H1 (cell line): ENCODE data around the gene SPATA25. TPM values are rescaled to one million over a fixed set of nuclear protein-coding genes. Genes with fewer than 3 reads are reported as not detected.

ENCODE experiments used
- CTCF ChIA-PET: fragments of 300-600 bp; sonication (Branson Sonifier 250); formaldehyde crosslinking; loops from one replicate; lab custom pipeline; 2021; ENCODE audit not compliant: partially characterized antibody; lab: Charles Lee
- POLR2A ChIA-PET: fragments of 300-600 bp; sonication (Branson Sonifier 250); formaldehyde crosslinking; loops from one replicate; lab custom pipeline; 2021; ENCODE audit warnings: inconsistent platforms; ENCODE audit not compliant: partially characterized antibody; lab: Charles Lee
- DNase-seq, 2 experiments: peaks; one replicate each; pipeline versions ENCODE4 v3.0.0 to v3.0.0-alpha.2; 2010 to 2022; ENCODE audit warnings: low spot score in 2 of 2, low read depth in 1 of 2, mixed read lengths in 1 of 2
- FAIRE-seq: peaks from 2 replicates; lab custom pipeline; 2011; peaks lifted over from hg19 to GRCh38; lab: Jason Lieb, UNC
- H2AFZ ChIP-seq: 2 replicates; pipeline ENCODE4 v1.8.1; 2012; ENCODE audit warnings: low read length, inconsistent platforms
- H2AK5ac ChIP-seq: 2 replicates; pipeline ENCODE4 v1.6.1; 2013; ENCODE audit warnings: low read depth, low read length
- H2BK120ac ChIP-seq: replicated peaks from 2 replicates; pipeline ENCODE3; 2013; ENCODE audit warnings: low read depth, low read length, inconsistent platforms
- H2BK12ac ChIP-seq: 2 replicates; pipeline ENCODE4 v1.6.1; 2013; ENCODE audit warnings: low read depth, low read length
- H2BK15ac ChIP-seq: 2 replicates; pipeline ENCODE4 v1.6.1; 2013; ENCODE audit warnings: low read length
- H2BK20ac ChIP-seq: 2 replicates; pipeline ENCODE4 v1.6.1; 2013; ENCODE audit warnings: low read length
- H2BK5ac ChIP-seq: 2 replicates; pipeline ENCODE4 v1.6.1; 2013; ENCODE audit warnings: low read depth, low read length
- H3K14ac ChIP-seq: 2 replicates; pipeline ENCODE4 v1.6.1; 2013; ENCODE audit warnings: inconsistent platforms; ENCODE audit not compliant: insufficient read length
- H3K18ac ChIP-seq: 2 replicates; pipeline ENCODE4 v1.6.1; 2013; ENCODE audit warnings: low read length; ENCODE audit errors: extremely low read depth
- H3K23ac ChIP-seq: 2 replicates; pipeline ENCODE4 v1.6.1; 2013; ENCODE audit warnings: inconsistent platforms; ENCODE audit not compliant: insufficient read length
- H3K23me2 ChIP-seq: 2 replicates; pipeline ENCODE4 v1.6.1; 2013; ENCODE audit warnings: low read depth, low read length
- H3K27ac ChIP-seq: 2 replicates; pipeline ENCODE4 v1.6.1; 2011; ENCODE audit warnings: low read depth, low read length, inconsistent platforms
- H3K27me3 ChIP-seq, 4 experiments: replicated peaks in 1 of 4; 1 replicate in 1 of 4; 2 replicates in 3 of 4; pipeline versions ENCODE4 v1.6.1 to v1.8.1; 2011 to 2013; ENCODE audit warnings: low read length in 3 of 4, mild to moderate bottlenecking in 3 of 4, inconsistent platforms in 2 of 4, mixed read lengths in 2 of 4, moderate library complexity in 1 of 4; ENCODE audit not compliant: control insufficient read depth in 3 of 4, insufficient read depth in 3 of 4; ENCODE audit errors: extremely low read depth in 1 of 4
- H3K36me3 ChIP-seq, 4 experiments: 2 replicates each; pipeline versions ENCODE4 v1.6.1 to v1.8.1; 2011 to 2013; ENCODE audit warnings: mild to moderate bottlenecking in 4 of 4, low read length in 3 of 4, moderate library complexity in 2 of 4, control low read depth in 1 of 4, inconsistent platforms in 1 of 4; ENCODE audit not compliant: insufficient read depth in 4 of 4, control insufficient read depth in 2 of 4
- H3K4ac ChIP-seq: replicated peaks from 2 replicates; pipeline ENCODE3; 2013; ENCODE audit warnings: low read length, low read depth, mixed read lengths, inconsistent platforms; ENCODE audit not compliant: insufficient read length
- H3K4me1 ChIP-seq, 4 experiments: replicated peaks in 1 of 4; 1 replicate in 1 of 4; 2 replicates in 3 of 4; pipeline versions ENCODE4 v1.6.1 to v1.8.1; 2011 to 2013; ENCODE audit warnings: low read length in 3 of 4, inconsistent platforms in 2 of 4, mixed read lengths in 1 of 4; ENCODE audit not compliant: insufficient read depth in 4 of 4, control insufficient read depth in 3 of 4
- H3K4me2 ChIP-seq, 2 experiments: 2 replicates each; pipeline versions ENCODE4 v1.6.1 to v1.8.1; 2011 to 2013; ENCODE audit warnings: low read depth in 2 of 2, low read length in 2 of 2, control low read depth in 1 of 2, inconsistent platforms in 1 of 2, mild to moderate bottlenecking in 1 of 2; ENCODE audit not compliant: insufficient read depth in 1 of 2
- H3K4me3 ChIP-seq, 4 experiments: fragments of 200-600, 300-600 bp in 1 of 4; sonication (generic), shearing (Covaris generic), sonication (Bioruptor Twin) in 1 of 4; 2 replicates each; pipeline versions ENCODE4 v1.5.1 to v1.8.1; 2011 to 2016; ENCODE audit warnings: low read length in 4 of 4, low read depth in 3 of 4, control low read depth in 2 of 4, inconsistent platforms in 2 of 4, mild to moderate bottlenecking in 2 of 4, mixed read lengths in 1 of 4, moderate library complexity in 1 of 4; ENCODE audit not compliant: insufficient read depth in 2 of 4; ENCODE audit errors: extremely low read depth in 1 of 4
- H3K56ac ChIP-seq: replicated peaks from 2 replicates; pipeline ENCODE3; 2013; ENCODE audit warnings: low read depth, mild to moderate bottlenecking, mixed read lengths, low read length, inconsistent platforms; ENCODE audit not compliant: insufficient read length
- H3K79me1 ChIP-seq: 2 replicates; pipeline ENCODE4 v1.6.1; 2013; ENCODE audit warnings: low read depth, low read length, control low read depth
- H3K79me2 ChIP-seq, 2 experiments: 2 replicates each; pipeline versions ENCODE4 v1.6.1 to v1.8.1; 2012 to 2013; ENCODE audit warnings: low read length in 2 of 2, mild to moderate bottlenecking in 2 of 2, inconsistent platforms in 1 of 2; ENCODE audit not compliant: insufficient read depth in 2 of 2, control insufficient read depth in 1 of 2
- H3K9ac ChIP-seq, 4 experiments: replicated peaks in 1 of 4; 1 replicate in 1 of 4; 2 replicates in 3 of 4; pipeline versions ENCODE4 v1.6.1 to v1.8.1; 2011 to 2013; ENCODE audit warnings: low read depth in 3 of 4, low read length in 3 of 4, control low read depth in 2 of 4, mild to moderate bottlenecking in 2 of 4, moderate library complexity in 2 of 4, inconsistent platforms in 1 of 4; ENCODE audit errors: extremely low read depth in 1 of 4
- H3K9me3 ChIP-seq, 2 experiments: 2 replicates each; pipeline versions ENCODE4 v1.6.1 to v1.8.1; 2012 to 2013; ENCODE audit warnings: mild to moderate bottlenecking in 2 of 2, moderate library complexity in 2 of 2, control low read depth in 1 of 2, inconsistent platforms in 1 of 2, low read depth in 1 of 2, low read length in 1 of 2, mixed read lengths in 1 of 2; ENCODE audit not compliant: insufficient read depth in 2 of 2
- H4K20me1 ChIP-seq, 2 experiments: replicated peaks in 1 of 2; 2 replicates each; pipeline versions ENCODE3 to v1.8.1; 2011 to 2013; ENCODE audit warnings: inconsistent platforms in 2 of 2, low read length in 2 of 2, mild to moderate bottlenecking in 1 of 2; ENCODE audit not compliant: insufficient read depth in 2 of 2, control insufficient read depth in 1 of 2
- H4K5ac ChIP-seq: 2 replicates; pipeline ENCODE4 v1.6.1; 2013; ENCODE audit warnings: low read length, low read depth, mixed read lengths, inconsistent platforms; ENCODE audit not compliant: insufficient read length
- H4K8ac ChIP-seq: 2 replicates; pipeline ENCODE4 v1.8.0; 2013; ENCODE audit warnings: mild to moderate bottlenecking, moderate library complexity, low read length, inconsistent platforms; ENCODE audit not compliant: insufficient read depth; ENCODE audit errors: extremely low read depth
- H4K91ac ChIP-seq: replicated peaks from 2 replicates; pipeline ENCODE3; 2013; ENCODE audit warnings: low read length, mixed read lengths, inconsistent platforms; ENCODE audit not compliant: insufficient read length
- CBX5 ChIP-seq: fragments of 300-800, 300-1000 bp; sonication (generic); IDR thresholded peaks from 2 replicates; pipeline ENCODE4 v1.7.1; 2016; ENCODE audit warnings: antibody characterized with exemption, low read length, low read depth
- CHD2 ChIP-seq: IDR thresholded peaks from 2 replicates; pipeline ENCODE4 v1.6.1; 2012; ENCODE audit warnings: low read length, improper control_type of control experiment
- HDAC2 ChIP-seq, 2 experiments: fragments of 300-600 bp in 1 of 2; sonication (generic) in 1 of 2; IDR thresholded peaks; 2 replicates each; pipeline ENCODE4 v1.6.1; 2011 to 2012; ENCODE audit warnings: low read depth in 2 of 2, low read length in 2 of 2, mild to moderate bottlenecking in 2 of 2, moderate library complexity in 2 of 2, borderline replicate concordance in 1 of 2, inconsistent platforms in 1 of 2
- PHF8 ChIP-seq: fragments of 200-600 bp; sonication (generic); conservative IDR thresholded peaks from 2 replicates; pipeline ENCODE4 v1.7.1; 2012; ENCODE audit warnings: low read depth, mild to moderate bottlenecking, inconsistent platforms, low read length, moderate library complexity
- POLR2A ChIP-seq, 2 experiments: IDR thresholded peaks; 1 replicate in 1 of 2; 2 replicates in 1 of 2; pipeline ENCODE4 v1.6.1; 2011; ENCODE audit warnings: low read depth in 2 of 2, low read length in 2 of 2, mild to moderate bottlenecking in 2 of 2; ENCODE audit errors: control extremely low read depth in 1 of 2
- RAD21 ChIP-seq, 2 experiments: IDR thresholded peaks in 1 of 2; conservative IDR thresholded peaks in 1 of 2; 2 replicates each; pipeline ENCODE4 v1.6.1; 2011; ENCODE audit warnings: low read depth in 2 of 2, low read length in 2 of 2, improper control_type of control experiment in 1 of 2, inconsistent platforms in 1 of 2, mild to moderate bottlenecking in 1 of 2, moderate library complexity in 1 of 2
- RBBP5 ChIP-seq: IDR thresholded peaks from 2 replicates; pipeline ENCODE4 v1.7.1; 2012; ENCODE audit warnings: low read depth, mild to moderate bottlenecking, inconsistent platforms, low read length, moderate library complexity, borderline replicate concordance
- RXRA ChIP-seq: IDR thresholded peaks from 2 replicates; pipeline ENCODE4 v1.6.1; 2011; ENCODE audit warnings: low read depth, mild to moderate bottlenecking, low read length, moderate library complexity; ENCODE audit not compliant: insufficient read depth
- SAP30 ChIP-seq: fragments of 300-600 bp; sonication (generic); IDR thresholded peaks from 2 replicates; pipeline ENCODE4 v1.7.1; 2012; ENCODE audit warnings: low read length, moderate library complexity, mild to moderate bottlenecking, inconsistent platforms; ENCODE audit not compliant: insufficient read depth, insufficient replicate concordance
- TBP ChIP-seq: IDR thresholded peaks from 2 replicates; pipeline ENCODE4 v1.6.1; 2011; ENCODE audit warnings: low read depth, low read length, improper control_type of control experiment
- WGBS, 2 experiments: shearing (Covaris generic) in 1 of 2; methylation state at CpG; one replicate each; pipeline versions ENCODE4 v1.1.6 to v1.1.7; 2013 to 2015; ENCODE audit warnings: low lambda C conversion rate in 2 of 2, mixed read lengths in 2 of 2, inconsistent platforms in 1 of 2, low coverage in 1 of 2, missing lambda C conversion rate in 1 of 2; ENCODE audit not compliant: insufficient replicate concordance in 2 of 2, insufficient coverage in 1 of 2, insufficient read length in 1 of 2; ENCODE audit errors: extremely low coverage in 1 of 2, missing lambda C conversion rate in 1 of 2; 5-methylcytosine and 5-hydroxymethylcytosine counted together
- polyA plus RNA-seq, 7 experiments: library from polyadenylated mRNA; depleted of rRNA in 3 of 7; stranded (reverse) in 5 of 7; unstranded in 2 of 7; fragments of >200 nt in 5 of 7; fragments of 200-250 nt in 2 of 7; gene quantifications; 1 replicate in 5 of 7; 2 replicates in 1 of 7; 4 replicates in 1 of 7; pipeline versions ENCODE4 v1.2.1 to v1.2.3, GENCODE V29; 2011 to 2013; ENCODE audit warnings: missing spikeins in 2 of 7, mixed read lengths in 2 of 7
- total RNA-seq: library from RNA; stranded (reverse); fragmentation: NEBNext Ultra II Directional; extraction: Animal tissue kit (Norgen Biotek cat#: 25700); gene quantifications from 2 replicates; pipeline ENCODE4 v1.2.1, GENCODE V29; 2021

SPATA25 gene
- total and polyA plus RNA-seq, 2 of the 8 experiments (the other 6 are each of a cell fraction or from before 2014, with no cell fraction given), result 2.0 to 3.0 TPM

DNA sequence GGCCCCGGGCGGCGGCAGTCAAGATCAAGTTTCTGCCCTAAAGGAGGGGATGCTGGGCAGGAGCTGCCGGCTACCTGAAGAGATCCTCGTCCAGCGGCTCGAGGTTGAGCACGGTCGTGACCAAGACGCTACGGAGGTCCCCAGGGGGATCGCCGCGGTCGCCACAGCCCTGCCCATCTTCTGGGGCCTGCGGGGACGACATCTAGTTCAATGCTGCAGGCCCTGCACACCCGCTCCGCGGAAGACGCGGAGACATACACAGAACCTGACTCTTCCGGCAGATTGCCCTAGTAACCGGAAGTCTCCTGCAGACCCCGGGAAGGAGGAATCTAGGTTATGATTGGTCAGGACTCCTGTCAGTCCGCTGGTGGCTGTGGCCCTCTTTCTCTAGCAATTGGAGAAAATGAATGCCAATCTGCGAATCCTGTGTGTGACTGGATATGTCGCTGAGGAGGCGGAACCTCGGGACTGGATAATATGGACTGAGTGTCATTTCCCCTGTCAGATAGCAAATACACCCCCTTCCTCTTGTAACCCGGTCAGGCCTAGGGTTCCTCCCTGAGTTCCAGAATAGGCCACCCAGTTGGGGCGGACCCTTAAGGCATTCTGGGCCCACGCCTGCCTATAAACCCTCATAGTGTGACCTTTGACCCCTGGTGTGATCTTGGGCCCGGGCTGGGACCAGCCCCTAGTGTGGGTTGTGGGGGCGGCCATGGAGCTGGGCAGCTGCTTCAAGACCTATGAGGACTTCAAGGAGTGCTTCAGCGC is 30.1 kb downstream of the SPATA25 start, which contains the start of the genes ACOT8 and ZSWIM3:
TSS of gene ACOT8 (minus strand) at position 279 of the 768 bp plus-strand sequence. CDS start at position 202, 77 bp downstream.
TSS of gene ZSWIM3 (plus strand) at position 501 of the 768 bp plus-strand sequence. CDS start at position 713, 212 bp downstream.
- peak within 1 kb of the TSS; percentile 89 for H2BK5ac ChIP-seq
- H2BK12ac ChIP-seq, result peak within 1 kb of the TSS; percentile 83; the same call in 1 of the 2 replicates
- FAIRE-seq, result peak; percentile 73
- no peak within 1 kb of the TSS for H2BK120ac ChIP-seq
- no peaks in the 10 kb centered on the region; the same call in 1 of the 2 replicates for H3K79me1 ChIP-seq
- H3K36me3 ChIP-seq, result peaks cover 0 to 6% (median 0%) of the 10 kb centered on the region in 4 experiments; a peak in 1 of 8 replicates
- H3K27me3 ChIP-seq, result no peaks in the 10 kb centered on the region
- H3K4me3 ChIP-seq, result peak within 1 kb of the TSS; percentile 69 to 94 (median 77)
- no peak within 1 kb of the TSS for H2BK20ac ChIP-seq
- peak within 1 kb of the TSS; percentile 43 to 75 (median 52); a peak in 6 of 7 replicates for H3K9ac ChIP-seq
- peaks cover 8% of the 10 kb centered on the region; the same call in 1 of the 2 replicates for H3K23me2 ChIP-seq
- ChIA-PET POLR2A (interaction anchor here (0.5 to 9.9 kb wide), 20 partner anchors 9 to 231 kb away, joined by 3 to 178 read pairs (median 5); partner anchors contain the start of genes NEURL2, PCIF1, PLTP and SNX21), CTCF (interaction anchor here (1.0 to 1.7 kb wide), 4 partner anchors 32 to 58 kb away, joined by 3 to 4 read pairs (median 4); no protein-coding TSS in a partner anchor)
- peak within 1 kb of the TSS; percentile 74 to 88 for H3K4me2 ChIP-seq
- no peaks in the 10 kb centered on the region for H4K20me1 ChIP-seq
- H2AFZ ChIP-seq, result peak within 1 kb of the TSS; percentile 54
- no peaks in the 10 kb centered on the region for H3K9me3 ChIP-seq
- H4K91ac ChIP-seq, result peak within 1 kb of the TSS; percentile 22
- peak within 1 kb of the TSS; percentile 49; the same call in 1 of the 2 replicates for H3K27ac ChIP-seq
- peaks cover 10 to 16% (median 13%) of the 10 kb centered on the region in 4 experiments for H3K4me1 ChIP-seq
- no peak within 1 kb of the TSS for H3K23ac ChIP-seq
- H3K4ac ChIP-seq, result no peak within 1 kb of the TSS
- peak within 1 kb of the TSS; percentile 78 for H3K18ac ChIP-seq
- H4K8ac ChIP-seq, result peak within 1 kb of the TSS; percentile 75
- H3K14ac ChIP-seq, result no peak within 1 kb of the TSS
- H3K79me2 ChIP-seq, result peaks cover 0 to 22% of the 10 kb centered on the region in 2 experiments; a peak in 2 of 4 replicates
- WGBS, 2 experiments, result 3% methylated on average over 36 of the region's 36 CpGs; no CpG with 5 or more reads in 1 of the 2 experiments
- H2BK15ac ChIP-seq, result 0 out of 2 replicates have a peak within 1 kb of the TSS, but pooled peaks have one; percentile 23
- DNase-seq, result peak; percentile 90 to 96
- peak within 1 kb of the TSS; percentile 49 for H4K5ac ChIP-seq
- H2AK5ac ChIP-seq, result no peak within 1 kb of the TSS
- H3K56ac ChIP-seq, result peak within 1 kb of the TSS; percentile 21
- TF ChIP-seq CBX5, result no peak
- TF ChIP-seq PHF8, result peak; percentile 54; the same call in 1 of the 2 replicates
- TF ChIP-seq RAD21 (IDR thresholded peaks at IDR 0.05 in 1 of 2, conservative IDR thresholded peaks at IDR 0.05 in 1 of 2; ENCODE audit: low read depth in 2 of 2, low read length in 2 of 2), result no peak
- TF ChIP-seq CHD2, result peak; percentile 98
- peak in 1 of 2 experiments; percentile 47; a peak in 1 of 3 replicates for TF ChIP-seq POLR2A (IDR thresholded peaks at IDR 0.05; ENCODE audit: control extremely low read depth in 1 of 2, low read depth in 2 of 2, low read length in 2 of 2)
- TF ChIP-seq HDAC2 (IDR thresholded peaks at IDR 0.05; ENCODE audit: borderline replicate concordance in 1 of 2, low read depth in 2 of 2, low read length in 2 of 2), result peak in 1 of 2 experiments; percentile 40; a peak in 1 of 4 replicates
- TF ChIP-seq RXRA, result no peak
- peak; percentile 57 for TF ChIP-seq SAP30
- 0 out of 2 replicates have a peak, but pooled peaks have one; percentile 54 for TF ChIP-seq RBBP5
- peak; percentile 89 for TF ChIP-seq TBP
